Stimulated activated CD4-positive, alpha-beta T cell treated with anti-CD3 and anti-CD28 coated beads, Interleukin-15, amount 100 ng/mL, for 1 hour (primary cell): ENCODE measurements around the gene CMTM4.
"Not testable (repeated sequence)": the region's sequence is repeated elsewhere in the genome, so short reads cannot be mapped to it uniquely, and the experiment has no call there.

ENCODE experiments used
- DNase-seq, 2 donors: peaks; one replicate each; pipeline ENCODE4 v3.0.0-alpha.2; 2020; ENCODE audit warnings: low read depth in 1 of 2, low spot score in 1 of 2

Gene CMTM4

DNA sequence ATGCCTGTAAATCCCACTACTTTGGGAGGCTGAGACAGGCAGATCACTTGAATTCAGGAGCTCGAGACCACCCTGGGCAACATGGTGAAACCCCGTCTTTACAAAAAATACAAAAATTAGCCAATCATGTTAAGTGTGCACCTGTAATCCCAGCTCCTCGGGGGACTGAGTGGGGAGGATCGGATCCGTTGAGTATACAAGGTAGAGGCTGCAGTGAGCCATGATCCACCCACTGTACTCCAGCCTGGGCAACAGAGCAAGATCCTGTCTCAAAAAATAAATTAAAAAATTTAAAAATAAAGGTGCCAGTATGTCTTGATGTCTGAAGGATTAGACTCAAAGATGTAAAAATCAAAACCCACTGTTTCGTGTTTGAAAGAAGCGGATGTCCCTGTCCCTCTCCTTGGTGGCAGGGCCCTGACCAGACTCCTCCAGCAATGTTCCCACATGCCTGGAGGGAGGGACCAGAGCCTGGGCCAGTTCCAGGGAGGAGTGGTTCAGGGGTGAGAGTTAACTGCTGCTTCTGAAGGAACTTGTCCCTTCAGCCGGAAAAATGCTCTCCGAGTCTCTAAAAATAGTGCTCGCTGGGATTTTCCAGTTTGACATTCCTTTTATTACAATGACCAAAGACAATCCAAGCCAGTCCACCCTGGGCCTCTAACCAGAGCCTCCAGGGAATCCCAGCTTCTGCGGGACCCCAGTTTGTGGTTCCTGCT, 9.4 kb upstream of the CMTM4 start:
- DNase-seq = no peak

DNA sequence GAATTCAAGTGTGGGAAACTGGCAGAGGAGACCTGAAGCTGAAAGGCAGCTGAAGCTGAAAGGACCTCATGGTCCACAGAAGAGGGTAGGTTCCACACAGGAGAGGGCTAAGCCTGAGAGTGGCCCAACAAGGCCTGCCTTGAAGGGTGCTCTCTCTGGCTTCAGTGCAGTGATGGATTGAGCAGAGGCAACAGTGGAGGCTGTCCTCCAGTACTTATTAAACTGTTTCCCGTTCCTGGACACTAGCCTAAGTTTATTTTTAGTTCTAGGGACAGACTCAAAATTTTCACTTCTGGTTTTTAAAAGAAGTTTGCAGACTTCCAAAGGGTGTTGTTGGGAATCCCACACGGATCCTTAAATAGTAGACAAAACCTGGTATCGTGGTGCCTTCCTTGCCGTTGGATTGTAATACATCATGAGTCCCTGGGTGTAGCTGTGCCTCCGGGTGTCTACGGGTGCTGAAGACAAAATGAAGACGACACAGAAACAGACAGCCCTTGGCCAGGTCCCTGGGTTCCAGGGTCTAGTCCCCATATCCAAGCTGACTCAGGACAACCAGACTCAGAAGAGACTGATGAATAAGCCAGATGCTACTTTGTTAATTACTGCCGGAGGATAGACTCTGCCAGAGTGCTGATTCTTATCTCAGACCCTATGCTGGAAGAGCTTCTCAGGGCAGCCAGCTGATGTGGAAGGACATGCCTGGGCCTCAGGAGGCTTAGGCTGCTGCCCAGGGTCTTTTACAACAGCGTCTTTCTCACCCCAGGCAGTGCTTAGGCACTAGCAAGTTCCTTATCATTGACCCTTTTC, 7.1 kb upstream of the CMTM4 start:
- DNase-seq = no peak

DNA sequence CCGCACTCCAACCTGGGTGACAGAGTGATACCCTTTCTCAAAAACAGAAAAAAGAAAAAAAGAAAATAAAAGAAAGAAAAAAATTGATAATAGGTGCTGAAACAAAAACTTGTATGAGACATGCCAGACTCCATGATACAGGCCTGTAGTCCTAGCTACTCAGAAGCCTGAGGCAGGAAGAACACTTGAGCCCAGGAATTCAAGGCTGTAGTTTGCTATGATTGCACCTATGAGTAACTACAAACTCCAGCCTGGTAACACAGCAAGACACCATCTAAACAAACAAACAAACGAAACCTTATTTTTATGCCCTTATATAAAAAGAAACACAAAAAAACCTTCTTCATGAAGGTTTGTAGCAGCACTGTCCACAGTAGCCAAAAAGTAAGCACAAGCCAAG, 5.0 kb upstream of the CMTM4 start:
- no peak for DNase-seq

DNA sequence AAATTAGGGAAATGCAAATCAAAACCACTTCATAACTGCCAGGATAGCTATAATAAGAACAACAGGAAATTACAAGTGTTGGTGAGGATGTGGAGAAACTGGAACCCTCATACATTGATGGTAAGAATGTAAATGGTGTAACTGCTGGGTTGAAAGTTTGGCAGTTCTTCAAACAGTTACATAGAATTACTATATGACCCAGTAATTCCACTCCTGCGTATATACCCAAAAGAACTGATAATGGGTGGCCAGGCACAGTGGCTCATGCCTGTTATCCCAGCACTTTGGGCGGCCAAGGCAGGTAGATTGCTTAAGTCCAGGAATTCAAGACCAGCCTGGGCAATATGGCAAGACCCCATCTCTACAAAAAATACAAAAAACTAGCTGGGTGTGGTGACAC, 4.5 kb upstream of the CMTM4 start:
- DNase-seq = no peak

DNA sequence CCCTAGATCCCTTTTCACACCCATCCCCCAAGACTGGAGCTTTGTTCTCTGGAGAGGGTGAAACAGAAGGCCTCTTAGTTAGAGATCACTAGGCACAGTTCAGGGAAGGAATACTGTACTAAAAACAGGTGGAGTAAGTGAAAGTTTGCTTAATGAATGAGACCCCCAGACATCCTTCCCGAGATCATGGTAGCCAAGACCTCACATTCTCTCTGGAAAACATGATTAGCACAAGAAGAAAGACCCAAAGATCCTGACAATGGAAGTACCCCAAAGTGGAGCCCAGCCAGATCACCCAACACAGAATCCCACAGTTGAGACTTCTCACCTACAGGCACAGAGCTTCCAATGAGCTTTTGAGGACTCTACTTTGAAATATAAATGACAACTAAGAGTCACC, 3.4 kb upstream of the CMTM4 start:
- DNase-seq = no peak

DNA sequence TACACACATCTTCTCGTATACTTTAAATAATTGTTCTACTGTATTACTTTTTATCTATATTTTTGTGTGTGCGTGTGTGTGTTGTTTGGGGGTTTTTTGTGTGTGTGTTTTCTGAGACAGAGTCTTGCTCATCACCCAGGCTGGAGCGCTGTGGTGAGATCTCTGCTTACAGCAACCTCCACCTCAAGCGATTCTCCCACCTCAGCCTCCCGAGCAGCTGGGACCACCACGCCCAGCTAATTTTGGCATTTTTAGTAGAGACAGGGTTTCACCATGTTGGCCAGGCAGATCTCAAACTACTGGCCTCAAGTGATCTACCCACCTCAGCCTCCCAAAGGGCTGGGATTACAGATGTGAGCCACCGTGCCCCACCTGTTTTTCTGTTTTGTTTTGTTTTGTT, 1.5 kb upstream of the CMTM4 start:
- no peak for DNase-seq

DNA sequence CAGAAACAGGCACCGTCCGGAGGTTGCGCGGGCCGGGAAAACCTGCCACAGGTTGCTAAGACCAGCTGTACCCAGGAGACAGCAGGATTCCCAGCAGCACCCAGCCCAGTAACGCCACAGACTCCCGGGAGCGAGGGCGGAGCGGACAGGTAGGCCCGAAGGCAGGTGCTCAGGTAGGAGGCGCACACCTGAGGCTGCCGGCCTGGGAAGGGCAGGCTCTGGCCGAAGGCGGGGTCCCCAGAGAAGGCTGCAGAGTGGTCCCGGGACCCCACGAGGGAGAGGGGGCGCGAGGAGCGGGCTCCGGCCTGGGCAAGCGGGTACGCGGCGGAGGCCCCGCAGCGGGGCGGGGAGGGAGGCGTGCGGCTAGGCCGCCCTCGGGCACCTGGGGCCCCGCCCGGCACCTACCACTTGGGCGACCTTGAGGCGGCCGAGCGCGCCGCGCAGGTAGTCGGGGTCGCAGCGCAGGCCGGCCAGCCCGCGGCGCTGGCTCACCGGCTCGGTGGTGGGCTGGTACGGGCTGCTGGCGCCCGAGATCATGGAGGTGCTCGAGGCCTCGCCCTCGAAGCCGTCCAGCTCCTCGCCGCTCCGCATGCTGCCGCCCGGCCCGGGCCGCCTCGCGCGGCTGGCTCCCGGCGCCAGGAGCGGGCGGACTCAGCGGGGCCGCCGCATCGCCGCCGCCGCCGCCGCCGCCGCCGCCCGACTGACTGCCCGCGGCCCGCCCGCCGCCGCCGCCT, 441 bp downstream of the CMTM4 start:
- DNase-seq = no peak

DNA sequence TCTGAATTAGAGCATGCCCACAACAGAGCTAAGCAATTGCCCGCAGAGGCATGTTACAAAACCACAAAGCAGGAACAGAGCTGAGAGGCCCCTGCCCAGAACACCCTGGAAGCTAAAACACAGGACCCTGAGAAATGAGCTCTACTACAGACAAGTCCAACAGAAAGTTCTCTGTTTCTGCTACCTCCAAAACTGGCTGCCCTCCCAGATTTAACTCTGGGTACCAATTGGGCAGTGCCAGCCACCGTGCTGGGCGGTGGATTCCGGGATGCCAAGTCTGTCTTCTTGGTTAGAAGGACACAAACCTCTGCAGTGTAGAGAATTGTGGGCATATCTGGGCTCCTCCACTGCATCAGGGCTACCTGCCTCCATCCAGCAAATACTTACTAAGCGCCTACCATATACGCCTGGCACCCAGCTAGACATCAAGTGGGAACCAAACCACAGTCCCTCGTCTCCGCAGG, 1.0 kb downstream of the CMTM4 start:
- no peak for DNase-seq

DNA sequence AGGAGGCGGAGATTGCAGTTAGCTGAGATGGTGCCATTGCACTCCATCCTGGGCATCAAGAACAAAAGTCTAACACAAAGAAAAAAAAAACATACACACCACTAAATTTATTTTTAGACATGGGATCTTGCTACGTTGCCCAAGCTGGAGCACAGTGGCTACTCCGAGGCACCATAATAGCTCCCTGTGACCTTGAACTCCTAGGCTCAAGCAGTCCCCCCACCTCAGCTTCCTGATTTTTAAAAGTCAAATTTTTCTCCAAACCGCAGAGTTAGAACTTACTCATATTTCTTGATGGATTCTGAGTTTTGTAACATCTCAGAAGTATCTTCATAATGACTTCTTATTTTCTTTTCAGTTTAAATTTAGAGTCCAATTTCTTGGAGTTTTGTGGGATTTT, 3.4 kb downstream of the CMTM4 start:
- DNase-seq = no peak

DNA sequence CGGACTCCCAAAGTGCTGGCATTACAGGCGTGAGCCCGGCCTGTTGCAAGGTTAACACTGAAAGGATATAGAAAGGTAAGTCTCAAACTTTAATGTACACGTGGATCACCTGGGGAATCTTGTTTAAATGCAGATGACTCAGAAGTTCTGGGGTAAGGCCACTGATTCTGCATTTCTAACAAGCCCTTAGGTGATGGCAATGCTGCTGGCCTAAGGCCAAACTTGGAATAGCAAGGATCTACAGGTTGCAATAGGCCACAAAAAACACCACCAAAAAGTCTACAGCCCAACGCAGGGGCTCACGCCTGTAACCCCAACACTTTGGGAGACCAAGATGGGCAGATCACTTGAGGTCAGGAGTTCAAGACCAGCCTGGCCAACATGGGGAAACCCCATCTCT, 4.2 kb downstream of the CMTM4 start:
- DNase-seq = no peak

DNA sequence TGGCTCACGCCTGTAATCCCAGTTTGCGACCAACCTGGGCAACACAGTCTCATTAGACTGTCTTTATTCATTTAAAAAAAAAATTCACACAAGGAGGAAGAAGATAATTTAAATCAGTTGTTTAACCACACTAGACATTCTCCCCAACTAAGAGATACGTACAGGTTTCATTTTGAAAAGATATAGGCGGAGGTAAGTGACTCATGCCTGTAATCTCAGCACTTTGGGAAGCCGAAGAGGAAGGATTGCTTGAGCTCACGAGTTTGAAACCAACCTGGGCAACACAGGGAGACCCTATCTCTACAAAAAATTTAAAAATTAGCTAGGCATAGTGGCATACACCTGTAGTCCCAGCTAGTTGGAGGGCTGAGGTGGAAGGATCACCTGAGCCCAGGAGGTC, 5.3 kb downstream of the CMTM4 start:
- DNase-seq = no peak

DNA sequence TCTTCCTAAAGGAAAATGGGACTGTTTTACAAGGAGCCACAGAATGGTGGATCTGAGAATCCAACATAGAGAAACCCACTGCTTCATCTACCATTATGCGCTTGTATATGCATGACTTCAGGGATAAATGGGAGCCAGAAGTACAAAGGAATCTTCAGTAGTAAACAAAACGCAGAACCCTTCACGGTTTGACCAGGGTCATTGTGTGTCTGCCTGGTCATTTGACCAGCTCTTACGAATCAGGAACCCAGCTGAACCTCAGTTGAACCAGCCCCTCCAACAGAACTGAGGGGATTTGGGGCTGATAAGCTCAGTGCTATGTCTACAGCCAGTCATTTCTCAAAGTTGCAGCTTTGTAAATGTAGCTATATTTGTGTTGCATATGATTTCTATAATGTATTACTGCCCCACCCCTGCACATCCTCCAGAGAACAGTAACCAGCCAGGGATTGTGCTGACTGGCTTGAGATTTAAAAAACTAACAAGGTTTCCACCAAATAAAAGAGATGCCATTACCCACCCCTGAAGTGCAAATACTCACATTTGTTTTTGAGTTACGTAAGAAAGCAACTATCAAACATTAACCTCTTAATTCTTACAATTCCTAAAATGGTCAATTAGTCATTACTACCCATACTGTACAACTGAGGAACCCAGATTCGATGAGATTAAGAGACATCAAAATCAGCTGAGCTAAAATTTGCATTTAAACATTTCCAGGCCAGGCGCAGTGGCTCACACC, 6.3 kb downstream of the CMTM4 start:
- no peak for DNase-seq

DNA sequence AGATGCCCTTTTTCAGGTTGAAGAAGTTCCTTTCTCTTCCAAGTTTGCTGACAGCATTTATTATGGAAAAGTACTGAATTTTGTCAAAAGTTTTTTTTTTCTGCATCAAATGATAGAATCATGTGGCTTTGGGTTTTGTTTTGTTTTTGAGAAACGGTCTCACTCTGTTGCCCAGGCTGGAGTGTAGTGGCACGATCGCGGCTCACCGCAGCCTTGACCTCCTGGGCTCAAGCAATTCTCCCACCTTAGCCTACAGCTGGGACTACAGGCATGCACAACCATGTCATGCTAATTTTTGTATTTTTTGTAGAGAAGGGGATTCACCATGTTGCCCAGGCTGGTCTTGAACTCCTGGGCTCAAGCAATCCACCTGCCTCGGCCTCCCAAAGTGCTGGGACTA, 7.3 kb downstream of the CMTM4 start:
- DNase-seq = no peak

DNA sequence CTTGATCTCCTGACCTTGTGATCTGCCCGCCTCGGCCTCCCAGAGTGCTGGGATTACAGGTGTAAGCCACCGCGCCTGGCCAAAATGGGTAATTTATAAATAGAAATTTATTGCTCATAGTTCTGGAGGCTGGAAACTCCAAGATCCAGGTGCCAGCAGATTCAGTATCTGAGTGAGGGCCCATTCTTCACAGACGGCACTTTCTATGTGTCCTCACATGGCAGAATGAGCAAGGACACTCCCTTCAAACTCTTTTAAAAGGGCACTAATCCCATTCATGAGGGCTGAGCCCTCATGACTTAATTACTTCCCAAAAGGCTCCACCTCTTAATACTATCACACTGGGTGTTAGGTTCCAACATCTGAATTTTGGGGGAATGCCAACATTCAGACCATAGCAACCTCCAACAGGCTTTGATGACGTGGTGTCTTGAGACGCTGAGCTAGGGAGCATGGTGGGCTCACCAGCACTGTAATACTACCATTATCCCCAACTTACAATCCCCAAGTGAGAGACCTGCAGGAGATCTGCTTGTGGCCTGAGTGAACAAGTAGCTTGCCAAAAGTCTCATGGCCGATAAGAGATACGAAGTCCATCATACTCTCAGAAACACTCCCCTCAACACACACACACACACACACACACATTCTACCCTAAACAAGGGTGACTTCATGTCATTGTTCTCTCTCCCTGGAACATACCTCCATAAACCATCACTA, 8.5 kb downstream of the CMTM4 start:
- no peak for DNase-seq

DNA sequence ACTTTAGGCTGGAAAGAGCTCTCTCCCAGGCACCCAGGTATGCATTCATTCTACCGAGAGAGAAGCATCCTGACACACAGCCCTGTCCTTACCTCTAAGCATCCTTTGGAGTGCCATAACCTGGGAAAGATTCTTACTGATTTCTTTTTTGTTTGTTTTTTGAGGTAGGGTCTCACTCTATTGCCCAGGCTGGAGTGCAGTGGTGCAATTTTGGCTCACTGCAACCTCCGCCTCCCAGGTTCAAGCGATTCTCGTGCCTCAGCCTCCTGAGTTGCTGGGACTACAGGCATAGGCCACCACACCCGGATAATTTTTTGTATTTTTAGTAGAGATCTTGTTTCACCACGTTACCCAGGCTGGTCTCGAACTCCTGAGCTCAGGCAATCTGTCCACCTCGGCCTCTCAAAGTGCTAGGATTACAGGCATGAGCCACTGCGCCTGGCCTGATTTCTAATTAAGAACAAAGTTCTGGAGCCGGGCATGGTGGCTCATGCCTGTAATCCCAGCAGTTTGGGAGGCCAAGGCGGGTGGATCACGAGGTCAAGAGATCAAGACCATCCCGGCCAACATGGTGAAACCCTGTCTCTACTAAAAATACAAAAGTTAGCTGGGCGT, 10.9 kb downstream of the CMTM4 start:
- DNase-seq = not testable (repeated sequence)

DNA sequence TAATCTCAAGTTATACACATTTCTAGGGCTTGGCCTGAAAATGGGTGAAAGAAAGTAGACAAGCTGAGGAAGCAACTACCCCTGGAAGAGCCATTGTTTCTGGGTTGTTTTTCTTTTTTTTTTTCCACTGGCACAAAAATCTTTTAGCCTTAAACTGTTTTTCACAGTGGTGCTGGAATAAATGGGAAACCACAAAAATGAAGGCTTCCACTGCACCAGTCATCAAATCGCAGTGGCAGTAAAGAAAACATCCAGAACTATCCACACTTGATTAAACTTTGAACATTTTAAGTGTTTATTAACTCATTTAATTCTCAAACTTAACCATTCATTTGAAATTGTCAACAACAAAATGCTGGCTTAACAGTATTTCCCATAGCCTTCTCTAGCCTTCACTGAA, 14.3 kb downstream of the CMTM4 start:
- no peak for DNase-seq

DNA sequence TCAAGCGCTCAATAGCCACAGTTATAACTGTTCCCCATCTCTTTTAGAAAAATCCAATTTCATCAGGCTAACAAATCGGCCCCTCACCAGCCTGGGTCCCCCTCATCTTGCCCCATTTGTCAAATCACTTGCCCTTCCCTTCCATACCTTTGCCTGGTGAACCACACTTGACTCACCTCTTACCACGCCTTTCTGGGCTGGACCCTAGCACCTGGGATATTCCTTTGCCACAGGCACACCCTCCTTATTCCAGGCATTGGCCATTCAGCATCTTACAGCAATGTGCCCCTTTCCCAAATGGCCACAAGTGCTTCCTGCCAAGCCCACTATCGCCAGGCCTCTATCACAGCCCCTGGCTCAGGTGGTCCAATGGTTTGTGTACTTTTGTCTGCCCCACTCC, 14.9 kb downstream of the CMTM4 start:
- no peak for DNase-seq

DNA sequence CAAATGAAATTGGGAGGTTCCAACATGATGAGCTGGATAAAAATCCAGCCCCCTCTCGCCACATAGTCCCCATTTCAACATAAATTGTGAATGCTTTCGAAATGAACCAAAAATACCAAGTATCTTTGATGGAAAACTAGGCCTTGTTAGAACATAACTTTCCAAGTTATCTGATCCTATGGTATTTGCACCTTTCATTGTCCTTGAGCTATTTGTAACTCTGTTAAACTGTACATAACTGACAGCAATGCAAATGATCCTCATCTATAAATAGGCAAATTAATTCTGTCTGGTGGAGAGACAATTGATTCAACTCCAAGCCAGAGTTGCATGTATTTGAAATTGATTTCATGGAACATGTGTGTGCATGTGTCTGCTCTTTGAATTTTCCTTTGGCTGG, 18.2 kb downstream of the CMTM4 start:
- no peak for DNase-seq

DNA sequence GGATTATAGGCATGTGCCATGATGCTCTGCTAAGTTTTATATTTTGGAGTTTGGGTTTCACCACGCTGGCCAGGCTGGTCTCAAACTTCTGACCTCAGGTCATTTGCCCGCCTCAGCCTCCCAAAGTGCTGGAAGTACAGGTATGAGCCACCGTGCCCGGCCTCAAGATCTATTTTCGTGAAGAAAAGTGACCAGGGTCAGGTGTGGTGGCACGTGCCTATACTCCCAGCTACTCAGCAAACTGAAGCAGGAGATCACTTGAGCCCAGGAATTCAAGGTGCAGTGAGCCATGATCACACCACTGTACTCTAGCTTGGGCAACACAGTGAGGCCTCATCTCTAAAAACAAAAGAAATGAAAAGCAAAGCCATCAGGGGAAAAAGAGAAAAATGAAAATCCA, 18.7 kb downstream of the CMTM4 start:
- no peak for DNase-seq

DNA sequence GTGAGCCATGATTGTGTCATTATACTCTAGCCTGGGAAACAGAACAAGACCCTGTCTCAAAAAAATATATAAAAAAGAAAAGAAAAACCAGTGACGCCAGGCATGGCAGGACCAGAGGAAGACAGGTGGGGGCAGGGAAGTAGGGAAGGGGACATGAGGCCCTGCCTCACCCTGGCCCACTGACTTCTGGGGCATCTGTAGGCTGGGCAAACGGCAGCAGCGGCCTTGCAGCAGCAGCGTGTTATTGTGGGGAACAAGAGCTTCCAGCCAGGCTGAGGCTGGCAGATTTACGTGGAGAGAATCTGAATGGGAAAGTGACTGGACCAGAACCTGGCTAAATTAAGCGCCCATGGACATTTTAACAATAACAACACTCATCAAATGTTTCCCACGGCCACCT, 19.4 kb downstream of the CMTM4 start:
- DNase-seq = no peak
